Esophagus muscularis mucosa (tissue), 4 donors: ENCODE measurements around the gene GALNTL6. TPM values are rescaled to one million over a fixed set of nuclear protein-coding genes. Genes with fewer than 3 reads are reported as not detected.

ENCODE experiments used
- DNase-seq: peaks from one replicate; pipeline ENCODE4 v3.0.0-alpha.2; 2017; ENCODE audit errors: extremely low spot score
- H3K27ac ChIP-seq, 4 donors: fragments of 200-600 bp; sonication (generic); replicated peaks in 1 of 4; 1 replicate in 3 of 4; 2 replicates in 1 of 4; pipeline ENCODE4 v1.5.1; 2016 to 2019; ENCODE audit warnings: mild to moderate bottlenecking in 1 of 4
- H3K27me3 ChIP-seq, 4 donors: fragments of 200-600 bp; sonication (generic); one replicate each; pipeline versions ENCODE4 v1.5.1 to v1.6.0; 2016 to 2019
- H3K36me3 ChIP-seq, 4 donors: fragments of 200-600 bp; sonication (generic); one replicate each; pipeline ENCODE4 v1.5.1; 2016 to 2019
- H3K4me1 ChIP-seq, 4 donors: fragments of 200-600 bp; sonication (generic); one replicate each; pipeline ENCODE4 v1.5.1; 2016 to 2019
- H3K4me3 ChIP-seq, 4 donors: fragments of 200-600 bp; sonication (generic); 1 replicate in 2 of 4; 2 replicates in 2 of 4; pipeline ENCODE4 v1.5.1; 2016 to 2019; ENCODE audit warnings: mild to moderate bottlenecking in 4 of 4, moderate library complexity in 1 of 4
- H3K9me3 ChIP-seq, 4 donors: fragments of 200-600 bp; sonication (generic); 1 replicate in 3 of 4; 2 replicates in 1 of 4; pipeline ENCODE4 v1.5.1; 2016 to 2019
- CTCF ChIP-seq, 3 experiments: fragments of 200-600 bp in 2 of 3; fragments of 450-650 bp in 1 of 3; sonication (generic) in 2 of 3; IDR thresholded peaks; one replicate each; pipeline ENCODE4 v1.5.1; 2017 to 2019; ENCODE audit warnings: antibody characterized with exemption in 3 of 3, mild to moderate bottlenecking in 2 of 3, moderate library complexity in 1 of 3
- EP300 ChIP-seq: sonication (generic); formaldehyde crosslinking; IDR thresholded peaks from one replicate; pipeline ENCODE4 v1.6.1; 2017; ENCODE audit warnings: antibody characterized with exemption
- POLR2A ChIP-seq: fragments of 450-650 bp; IDR thresholded peaks from one replicate; pipeline ENCODE4 v1.6.1; 2017; ENCODE audit warnings: antibody characterized with exemption, moderate library complexity, mild to moderate bottlenecking, low read depth
- POLR2AphosphoS5 ChIP-seq, 2 donors: sonication (generic); formaldehyde crosslinking; IDR thresholded peaks; one replicate each; pipeline ENCODE4 v1.6.1; 2017; ENCODE audit warnings: antibody characterized with exemption in 2 of 2
- WGBS: methylation state at CpG from one replicate; pipeline ENCODE4 v1.1.5; 2018; 5-methylcytosine and 5-hydroxymethylcytosine counted together
- intact Hi-C: fragments of 100-400 bp; cut with DNase I; formaldehyde crosslinking; loops from one replicate; pipeline ENCODE4 v1.15.1; 2023
- total RNA-seq, 4 donors: library from RNA; depleted of rRNA; stranded (reverse); fragments of >200 nt; gene quantifications; one replicate each; pipeline versions ENCODE4 v1.1.0 to v1.2.1, GENCODE V29; 2016

The GALNTL6 gene
- total RNA-seq, 4 donors from 2014 or later: 0.33 to 0.42 TPM; not detected in 2

- TF ChIP-seq CTCF (IDR thresholded peaks at IDR 0.05) (no peak), POLR2A (no peak), EP300 (no peak), POLR2AphosphoS5 (IDR thresholded peaks at IDR 0.05) (no peak)
- Histone ChIP-seq H3K9me3 (no peaks in the 10 kb centered on the region), H3K4me1 (no peaks in the 10 kb centered on the region), H3K27me3 (no peaks in the 10 kb centered on the region), H3K4me3 (no peak overlapping the region), H3K27ac (no peak overlapping the region), H3K36me3 (no peaks in the 10 kb centered on the region)
- intact Hi-C loops: no loop called here
- 69% methylated on average over 3 of the region's 3 CpGs for WGBS
- no peak for DNase-seq
Observed at GRCh38 chr4:172143605-172144314, 330.6 kb downstream of the GALNTL6 start.

- H3K27me3 ChIP-seq: no peaks in the 10 kb centered on the region
- 38% methylated on average over 2 of the region's 2 CpGs for whole genome bisulfite sequencing
Observed at GRCh38 chr4:172147687-172148086, 334.5 kb downstream of the GALNTL6 start.

GRCh38 chr4:172149329-172149728 lies 336.1 kb downstream of the GALNTL6 start:
- H3K4me1 ChIP-seq: no peaks in the 10 kb centered on the region
- no peak for DNase-seq
- no peaks in the 10 kb centered on the region for H3K27me3 ChIP-seq
- H3K9me3 ChIP-seq: no peaks in the 10 kb centered on the region
- no peak overlapping the region for H3K4me3 ChIP-seq
- no peak for TF ChIP-seq EP300
- TF ChIP-seq POLR2AphosphoS5 (IDR thresholded peaks at IDR 0.05): no peak
- no peak for TF ChIP-seq POLR2A
- TF ChIP-seq CTCF (IDR thresholded peaks at IDR 0.05): no peak
- H3K36me3 ChIP-seq: no peaks in the 10 kb centered on the region
- 73% methylated on average over 5 of the region's 5 CpGs for WGBS
- H3K27ac ChIP-seq: no peak overlapping the region
- intact Hi-C loops: no loop called here

More at GRCh38 chr4:172147687-172148086, 334.5 kb downstream of the GALNTL6 start:
- Histone ChIP-seq H3K4me1 (no peaks in the 10 kb centered on the region), H3K36me3 (no peaks in the 10 kb centered on the region), H3K9me3 (no peaks in the 10 kb centered on the region), H3K4me3 (no peak overlapping the region), H3K27ac (no peak overlapping the region)
- no peak for TF ChIP-seq CTCF (IDR thresholded peaks at IDR 0.05)
- TF ChIP-seq EP300: no peak
- TF ChIP-seq POLR2AphosphoS5 (IDR thresholded peaks at IDR 0.05): no peak
- TF ChIP-seq POLR2A: no peak
- intact Hi-C loops: no loop called here
- no peak for DNase-seq

- Histone ChIP-seq H3K4me3 (no peak overlapping the region), H3K9me3 (no peaks in the 10 kb centered on the region), H3K36me3 (no peaks in the 10 kb centered on the region), H3K27me3 (no peaks in the 10 kb centered on the region), H3K4me1 (no peaks in the 10 kb centered on the region), H3K27ac (no peak overlapping the region)
- intact Hi-C loops: no loop called here
- DNase-seq: no peak
- no peak for TF ChIP-seq POLR2AphosphoS5 (IDR thresholded peaks at IDR 0.05)
- TF ChIP-seq CTCF (IDR thresholded peaks at IDR 0.05): no peak
- no peak for TF ChIP-seq POLR2A
- TF ChIP-seq EP300: no peak
- WGBS: 71% methylated on average over 3 of the region's 3 CpGs
Observed at GRCh38 chr4:172152284-172152683, 339.1 kb downstream of the GALNTL6 start.

GRCh38 chr4:172153719-172154118 lies 340.5 kb downstream of the GALNTL6 start:
- Histone ChIP-seq H3K4me1 (no peaks in the 10 kb centered on the region), H3K27me3 (no peaks in the 10 kb centered on the region), H3K36me3 (no peaks in the 10 kb centered on the region), H3K27ac (no peak overlapping the region), H3K9me3 (no peaks in the 10 kb centered on the region), H3K4me3 (no peak overlapping the region)
- 85% methylated on average over 4 of the region's 4 CpGs for WGBS
- TF ChIP-seq POLR2A (no peak), EP300 (no peak), CTCF (IDR thresholded peaks at IDR 0.05) (no peak), POLR2AphosphoS5 (IDR thresholded peaks at IDR 0.05) (no peak)
- intact Hi-C loops: no loop called here
- no peak for DNase-seq
